HUES6 (cell line): Measurements from ENCODE around the gene PEPD.

ENCODE experiments used
- H3K27ac ChIP-seq: 2 replicates; pipeline ENCODE4 v1.7.0; 2013; ENCODE audit warnings: low read depth, mild to moderate bottlenecking, low read length, inconsistent platforms
- H3K27me3 ChIP-seq: 2 replicates; pipeline ENCODE4 v1.6.1; 2013; ENCODE audit warnings: low read length; ENCODE audit not compliant: control insufficient read depth, insufficient read depth
- H3K36me3 ChIP-seq: 2 replicates; pipeline ENCODE4 v1.6.1; 2013; ENCODE audit warnings: low read length; ENCODE audit not compliant: control insufficient read depth, insufficient read depth
- H3K4me1 ChIP-seq: 2 replicates; pipeline ENCODE4 v1.6.1; 2013; ENCODE audit warnings: low read length; ENCODE audit not compliant: control insufficient read depth, insufficient read depth
- H3K4me3 ChIP-seq: 2 replicates; pipeline ENCODE4 v1.5.1; 2013; ENCODE audit warnings: low read depth, low read length
- H3K9ac ChIP-seq: one replicate; pipeline ENCODE4 v1.6.1; 2013; ENCODE audit warnings: mild to moderate bottlenecking, low read length
- H3K9me3 ChIP-seq: 2 replicates; pipeline ENCODE4 v1.6.1; 2013; ENCODE audit warnings: low read depth, low read length; ENCODE audit not compliant: control insufficient read depth, insufficient read depth

The PEPD gene

GRCh38 chr19:33402421-33403220 is 119.0 kb downstream of the PEPD start:
- Histone ChIP-seq H3K4me1 (peaks cover 6% of the 10 kb centered on the region), H3K9me3 (no peaks in the 10 kb centered on the region), H3K4me3 (no peak overlapping the region), H3K9ac (no peak overlapping the region), H3K27ac (no peak overlapping the region), H3K36me3 (0 out of 2 replicates have a peak, but pooled peaks cover 3% of the 10 kb centered on the region), H3K27me3 (no peaks in the 10 kb centered on the region)

- Histone ChIP-seq H3K27me3 (no peaks in the 10 kb centered on the region), H3K9me3 (no peaks in the 10 kb centered on the region), H3K9ac (no peak overlapping the region), H3K4me1 (peaks cover 11% of the 10 kb centered on the region), H3K27ac (no peak overlapping the region), H3K36me3 (0 out of 2 replicates have a peak, but pooled peaks cover 3% of the 10 kb centered on the region), H3K4me3 (no peak overlapping the region)
These were observed 119.7 kb downstream of the PEPD start for GRCh38 chr19:33401683-33402420.

- Histone ChIP-seq H3K4me3 (no peak overlapping the region), H3K4me1 (peaks cover 8% of the 10 kb centered on the region), H3K27ac (no peak overlapping the region), H3K27me3 (no peaks in the 10 kb centered on the region), H3K9ac (no peak overlapping the region), H3K9me3 (no peaks in the 10 kb centered on the region), H3K36me3 (0 out of 2 replicates have a peak, but pooled peaks cover 3% of the 10 kb centered on the region)
These were observed 120.5 kb downstream of the PEPD start for GRCh38 chr19:33400856-33401682.

GRCh38 chr19:33399745-33400681 is 121.6 kb downstream of the PEPD start:
- no peaks in the 10 kb centered on the region for H3K27me3 ChIP-seq
- no peak overlapping the region for H3K4me3 ChIP-seq
- no peaks in the 10 kb centered on the region for H3K9me3 ChIP-seq
- no peak overlapping the region for H3K27ac ChIP-seq
- no peaks in the 10 kb centered on the region for H3K36me3 ChIP-seq
- H3K4me1 ChIP-seq: peaks cover 8% of the 10 kb centered on the region
- no peak overlapping the region for H3K9ac ChIP-seq

GRCh38 chr19:33399081-33399744 is 122.4 kb downstream of the PEPD start:
- Histone ChIP-seq H3K27me3 (no peaks in the 10 kb centered on the region), H3K9me3 (no peaks in the 10 kb centered on the region), H3K9ac (no peak overlapping the region), H3K4me3 (no peak overlapping the region), H3K27ac (no peak overlapping the region), H3K36me3 (no peaks in the 10 kb centered on the region), H3K4me1 (peaks cover 8% of the 10 kb centered on the region)

DNA sequence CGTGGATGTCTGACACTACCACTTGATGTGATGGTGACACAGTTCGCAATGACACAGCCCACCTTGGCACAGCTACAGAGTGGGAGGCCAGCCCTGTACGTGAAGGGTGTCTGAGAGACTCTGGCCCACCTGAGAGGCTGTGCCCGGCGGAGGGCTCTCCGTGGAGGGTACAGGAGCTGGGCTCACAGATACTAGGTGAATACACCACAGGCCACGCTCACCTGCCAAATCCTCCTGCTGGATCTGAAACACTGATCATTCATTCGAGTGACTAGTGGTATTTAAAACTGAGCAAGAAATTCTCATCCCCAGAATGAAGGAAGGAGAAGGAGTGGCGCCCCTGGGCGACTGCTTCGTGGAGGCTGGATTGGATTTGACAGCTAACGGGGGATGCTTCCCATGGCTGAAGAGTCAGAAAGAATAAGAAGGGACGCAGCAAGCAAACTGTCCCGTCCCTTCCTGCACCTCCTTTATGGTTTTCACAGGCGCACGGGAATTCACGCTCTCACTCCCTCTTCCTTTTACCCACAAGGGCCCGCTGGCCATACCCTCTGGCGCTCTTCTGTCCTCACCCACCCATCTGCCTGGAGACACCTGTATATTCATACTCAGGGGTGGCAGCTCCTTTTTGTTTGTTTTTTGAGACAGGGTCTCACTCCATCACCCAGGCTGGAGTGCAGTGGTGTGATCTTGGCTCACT is 123.1 kb downstream of the PEPD start:
- Histone ChIP-seq H3K36me3 (no peaks in the 10 kb centered on the region), H3K4me3 (no peak overlapping the region), H3K27ac (no peak overlapping the region), H3K9me3 (no peaks in the 10 kb centered on the region), H3K9ac (no peak overlapping the region), H3K27me3 (no peaks in the 10 kb centered on the region), H3K4me1 (peaks cover 10% of the 10 kb centered on the region)

GRCh38 chr19:33397536-33398360 is 123.8 kb downstream of the PEPD start:
- H3K36me3 ChIP-seq: no peaks in the 10 kb centered on the region
- H3K9ac ChIP-seq: no peak overlapping the region
- peaks cover 12% of the 10 kb centered on the region for H3K4me1 ChIP-seq
- no peak overlapping the region for H3K27ac ChIP-seq
- no peaks in the 10 kb centered on the region for H3K9me3 ChIP-seq
- H3K27me3 ChIP-seq: no peaks in the 10 kb centered on the region
- no peak overlapping the region for H3K4me3 ChIP-seq

DNA sequence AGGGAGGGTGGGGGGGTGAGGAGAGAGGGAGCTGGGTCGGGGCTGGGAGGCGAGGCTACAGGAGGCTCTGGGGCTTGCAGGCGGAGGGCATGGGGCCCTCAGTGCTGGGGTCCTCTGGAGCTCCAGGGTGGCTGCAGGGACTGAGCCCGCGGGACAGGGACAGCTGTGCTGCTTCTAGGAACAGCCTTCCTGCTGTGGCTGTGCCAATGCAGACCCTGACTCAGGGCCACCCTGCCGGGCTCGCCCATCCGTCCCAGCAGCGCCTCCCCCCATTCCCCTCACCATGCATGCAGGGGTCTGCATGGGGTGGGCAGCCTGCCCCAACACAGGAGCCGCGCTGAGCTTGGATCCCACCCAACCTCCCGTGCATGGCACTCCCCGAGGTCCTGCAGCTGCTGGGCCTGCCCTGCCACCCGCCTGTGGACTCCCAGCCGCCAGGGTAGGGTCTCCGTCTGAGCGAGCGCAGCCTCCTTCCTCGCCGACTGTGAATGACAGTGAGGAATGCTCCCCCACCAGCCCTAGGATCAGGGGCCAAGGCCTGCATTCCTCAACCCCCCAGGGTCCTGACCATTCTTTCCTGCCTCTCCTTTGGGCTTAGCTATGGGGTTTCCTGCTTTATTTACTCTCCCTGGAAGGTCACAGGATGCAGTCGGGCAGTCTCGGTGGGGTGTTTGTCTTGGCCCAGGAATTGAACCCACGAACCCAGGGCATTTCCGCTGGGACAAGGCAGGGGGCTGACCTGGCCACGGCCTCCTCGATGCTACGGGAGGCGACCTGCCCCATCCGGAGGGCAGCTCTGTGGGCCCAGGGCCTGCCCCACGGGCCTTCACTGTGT is 124.7 kb downstream of the PEPD start:
- no peaks in the 10 kb centered on the region for H3K36me3 ChIP-seq
- H3K4me1 ChIP-seq: peaks cover 12% of the 10 kb centered on the region
- no peak overlapping the region for H3K4me3 ChIP-seq
- H3K9me3 ChIP-seq: no peaks in the 10 kb centered on the region
- no peaks in the 10 kb centered on the region for H3K27me3 ChIP-seq
- no peak overlapping the region for H3K9ac ChIP-seq
- H3K27ac ChIP-seq: no peak overlapping the region
